GM23338 (cell line): ENCODE data around the gene RRH. TPM values are rescaled to one million over a fixed set of nuclear protein-coding genes. Genes with fewer than 3 reads are reported as not detected.

ENCODE experiments used
- ATAC-seq: fragments of 200-7000 bp; cut with Tn5 transposase; 3 replicates; pipeline ENCODE4 v1.9.1; 2020
- DNase-seq: peaks from one replicate; pipeline ENCODE4 v3.0.0-alpha.2; 2015; ENCODE audit warnings: low spot score
- H2AFZ ChIP-seq: fragments of 200-600 bp; sonication (generic); 2 replicates; pipeline ENCODE4 v1.8.0; 2016; ENCODE audit warnings: antibody characterized with exemption, mild to moderate bottlenecking, moderate library complexity
- H3F3A ChIP-seq: fragments of 200-600 bp; sonication (generic); replicated peaks from 2 replicates; pipeline ENCODE4 v1.8.0; 2017; ENCODE audit warnings: antibody characterized with exemption, mixed run types, low read depth
- H3K27ac ChIP-seq: fragments of 200-600 bp; sonication (generic); 2 replicates; pipeline ENCODE4 v1.6.1; 2016; ENCODE audit warnings: low read depth
- H3K27me3 ChIP-seq: fragments of 200-600 bp; sonication (generic); 2 replicates; pipeline ENCODE4 v1.8.0; 2016; ENCODE audit warnings: mild to moderate bottlenecking, mixed run types, moderate library complexity; ENCODE audit not compliant: insufficient read depth
- H3K36me3 ChIP-seq: fragments of 200-600 bp; sonication (generic); 2 replicates; pipeline ENCODE4 v1.8.0; 2016; ENCODE audit warnings: mild to moderate bottlenecking; ENCODE audit not compliant: insufficient read depth
- H3K4me1 ChIP-seq: fragments of 200-600 bp; sonication (generic); 2 replicates; pipeline ENCODE4 v1.8.0; 2016; ENCODE audit warnings: mild to moderate bottlenecking, moderate library complexity; ENCODE audit not compliant: insufficient read depth
- H3K4me2 ChIP-seq: fragments of 200-600 bp; sonication (generic); 2 replicates; pipeline ENCODE4 v1.7.1; 2017; ENCODE audit warnings: mixed run types
- H3K4me3 ChIP-seq: fragments of 200-600 bp; sonication (generic); 2 replicates; pipeline ENCODE4 v1.6.1; 2016; ENCODE audit warnings: mixed run types
- H3K79me2 ChIP-seq: fragments of 200-600 bp; sonication (generic); replicated peaks from 2 replicates; pipeline ENCODE4 v1.8.0; 2017; ENCODE audit warnings: mild to moderate bottlenecking; ENCODE audit not compliant: insufficient read depth
- H3K9me2 ChIP-seq: fragments of 200-600 bp; sonication (generic); 2 replicates; pipeline ENCODE4 v1.8.0; 2017; ENCODE audit not compliant: insufficient read depth
- H4K20me1 ChIP-seq: fragments of 200-600 bp; sonication (generic); replicated peaks from 2 replicates; pipeline ENCODE4 v1.8.0; 2017; ENCODE audit warnings: mild to moderate bottlenecking; ENCODE audit not compliant: insufficient read depth
- H3K27ac Mint-ChIP-seq: 2 replicates; pipeline ENCODE4 v1.8.0; 2020; ENCODE audit warnings: inconsistent platforms, mild to moderate bottlenecking, moderate library complexity, mixed read lengths
- H3K27me3 Mint-ChIP-seq: 3 replicates; pipeline ENCODE4 v1.8.0; 2022; ENCODE audit warnings: low read depth, mild to moderate bottlenecking, moderate library complexity, mixed read lengths, inconsistent platforms; ENCODE audit not compliant: insufficient read depth, poor library complexity
- H3K36me3 Mint-ChIP-seq: 3 replicates; pipeline ENCODE4 v1.8.0; 2021; ENCODE audit warnings: low read depth, mild to moderate bottlenecking, inconsistent platforms, moderate library complexity, mixed read lengths
- H3K4me1 Mint-ChIP-seq: 3 replicates; pipeline ENCODE4 v1.8.0; 2020; ENCODE audit warnings: mild to moderate bottlenecking, inconsistent platforms, mixed read lengths
- H3K4me3 Mint-ChIP-seq: 3 replicates; pipeline ENCODE4 v1.8.0; 2021; ENCODE audit warnings: moderate library complexity, mild to moderate bottlenecking, inconsistent platforms, mixed read lengths
- H3K9me3 Mint-ChIP-seq: 3 replicates; pipeline ENCODE4 v1.8.0; 2020; ENCODE audit warnings: moderate library complexity, mild to moderate bottlenecking, inconsistent platforms, mixed read lengths
- CREB1 ChIP-seq: fragments of 250-450 bp; sonication (Bioruptor Pico); IDR thresholded peaks from 2 replicates; pipeline ENCODE4 v1.5.0; 2020; ENCODE audit warnings: low read depth, mild to moderate bottlenecking, moderate library complexity
- EZH2 ChIP-seq: fragments of 200-600 bp; sonication (generic); IDR thresholded peaks from one replicate; pipeline ENCODE4 v1.8.0; 2017; ENCODE audit warnings: antibody characterized with exemption, mild to moderate bottlenecking, low read depth; ENCODE audit not compliant: unreplicated experiment
- EZH2phosphoT487 ChIP-seq: fragments of 200-600 bp; sonication (generic); IDR thresholded peaks from one replicate; pipeline ENCODE4 v1.8.1; 2018; ENCODE audit warnings: antibody characterized with exemption; ENCODE audit not compliant: unreplicated experiment
- JUNB ChIP-seq: IDR thresholded peaks from one replicate; pipeline ENCODE4 v1.6.1; 2016; ENCODE audit warnings: antibody characterized with exemption; ENCODE audit not compliant: unreplicated experiment
- STAT1 ChIP-seq: IDR thresholded peaks from one replicate; pipeline ENCODE4 v1.6.1; 2016; ENCODE audit warnings: antibody characterized with exemption; ENCODE audit not compliant: unreplicated experiment
- ZNF114 ChIP-seq: fragments of 250-450 bp; sonication (Bioruptor Pico); IDR thresholded peaks from 2 replicates; pipeline ENCODE4 v1.5.0; 2020; ENCODE audit warnings: mild to moderate bottlenecking, moderate library complexity
- ZNF331 ChIP-seq: fragments of 250-450 bp; sonication (Bioruptor Pico); IDR thresholded peaks from 2 replicates; pipeline ENCODE4 v1.5.0; 2020; ENCODE audit warnings: low read depth, mild to moderate bottlenecking, moderate library complexity
- polyA plus RNA-seq: library from polyadenylated mRNA; unstranded; fragments of >200 nt; fragmentation: Nextera tagmentation; extraction: Ambion mirVana; gene quantifications from 2 replicates; pipeline ENCODE4 v1.2.1, GENCODE V29; 2016
- total RNA-seq: library from RNA; depleted of rRNA; stranded (reverse); fragments of >200 nt; shearing (Covaris generic); gene quantifications from 2 replicates; pipeline ENCODE4 v1.2.3, GENCODE V29; 2014
- TF ChIP-seq, protein P1 (sequence below): IDR thresholded peaks from one replicate; pipeline ENCODE4 v1.6.1; 2018; ENCODE audit warnings: antibody characterized with exemption; ENCODE audit not compliant: unreplicated experiment
- TF ChIP-seq, protein P2 (sequence below), 2 experiments: fragments of 200-600 bp in 1 of 2; sonication (generic) in 1 of 2; conservative IDR thresholded peaks; 2 replicates each; pipeline versions ENCODE4 v1.5.1 to v1.6.1; 2016 to 2017; ENCODE audit warnings: antibody characterized with exemption in 2 of 2, low read depth in 2 of 2, mild to moderate bottlenecking in 2 of 2, moderate library complexity in 1 of 2

Gene RRH
- total and polyA plus RNA-seq, 2 experiments from 2014 or later, result not detected

DNA sequence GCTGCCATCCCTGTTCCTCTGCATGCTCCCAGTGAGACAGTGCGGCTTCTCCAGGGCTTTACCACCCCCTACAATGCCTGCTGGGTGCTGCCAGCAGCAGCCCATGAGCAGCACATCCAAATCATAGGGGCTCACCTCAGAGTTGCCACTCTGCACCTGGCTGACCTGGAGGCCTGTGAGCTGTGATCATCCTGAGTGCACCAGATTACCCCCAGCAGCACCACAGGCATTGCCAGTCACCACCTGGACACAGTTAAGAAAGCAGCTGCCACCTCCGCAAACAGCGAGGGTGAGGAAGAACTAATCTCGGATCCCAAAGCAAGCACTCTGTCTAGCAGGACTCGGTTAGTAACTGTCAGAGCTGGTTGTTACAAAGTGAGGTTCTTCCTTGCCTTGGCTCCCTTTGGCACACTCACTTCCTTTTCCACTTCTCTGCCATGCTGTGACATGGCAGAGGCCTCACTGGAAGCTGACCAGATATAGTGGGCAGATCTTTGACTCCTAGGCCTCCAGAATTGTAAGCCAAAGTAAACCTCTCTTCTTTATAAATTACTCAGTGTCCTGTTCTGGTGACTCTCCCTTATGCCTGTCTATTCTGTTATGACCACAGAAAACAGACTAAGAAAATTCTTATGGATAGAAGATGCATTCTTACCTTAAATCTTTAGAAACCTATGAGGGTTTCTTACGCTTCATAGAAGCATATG, 45.3 kb downstream of the RRH start:
- Mint-ChIP-seq H3K27me3 (peaks cover 4% of the 10 kb centered on the region), H3K4me1 (no peaks in the 10 kb centered on the region; the same call in 2 of the 3 replicates), H3K27ac (no peak overlapping the region), H3K36me3 (no peaks in the 10 kb centered on the region), H3K4me3 (no peak overlapping the region), H3K9me3 (no peaks in the 10 kb centered on the region; the same call in 2 of the 3 replicates)
- TF ChIP-seq ZNF114 (CRISPR knock-in tag) (no peak), EZH2phosphoT487 (no peak), CREB1 (no peak), STAT1 (no peak), ZNF331 (no peak)
- Histone ChIP-seq H3K4me2 (no peak overlapping the region), H3K4me1 (no peaks in the 10 kb centered on the region), H3K9me2 (peaks cover 4% of the 10 kb centered on the region; the same call in 1 of the 2 replicates), H3K79me2 (no peaks in the 10 kb centered on the region), H3K27ac (no peak overlapping the region), H3K27me3 (no peaks in the 10 kb centered on the region), H3F3A (no peaks in the 10 kb centered on the region), H2AFZ (no peak overlapping the region), H4K20me1 (no peaks in the 10 kb centered on the region), H3K4me3 (no peak overlapping the region), H3K36me3 (no peaks in the 10 kb centered on the region)
- no peak for DNase-seq
- no peak for ATAC-seq

DNA sequence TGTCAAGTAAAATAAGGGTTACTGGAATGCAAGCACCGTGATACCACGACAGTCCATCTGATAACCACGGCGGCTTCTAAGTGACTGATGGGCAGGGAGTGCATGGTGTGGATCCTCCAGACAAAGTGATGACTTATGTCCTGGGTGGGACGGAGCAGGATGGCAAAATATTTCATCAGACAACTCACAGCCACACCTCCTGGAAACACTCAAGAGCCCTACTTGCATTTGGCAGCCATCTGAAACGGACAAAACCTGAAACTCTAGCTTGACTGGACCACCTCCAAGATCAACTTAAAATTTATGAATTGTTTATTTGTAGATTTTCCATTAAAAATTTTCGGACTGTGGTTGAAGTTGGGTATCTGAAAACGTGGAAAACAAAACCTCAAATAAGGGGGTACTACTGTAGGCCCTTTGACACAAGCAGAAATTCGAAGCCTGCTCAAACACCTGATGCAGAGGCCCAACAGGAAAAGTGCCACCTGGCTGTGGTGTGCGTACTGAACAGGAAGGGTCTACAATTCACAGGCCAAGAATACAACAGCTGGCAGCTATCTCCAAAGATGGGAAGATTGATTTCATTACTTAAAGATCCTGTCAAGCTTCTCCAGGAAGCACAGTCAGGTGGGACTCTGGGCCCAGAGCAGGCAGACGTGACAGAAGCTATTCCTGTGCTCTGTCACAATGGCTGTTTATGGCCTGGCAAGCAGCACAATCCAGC, 46.2 kb downstream of the RRH start:
- H3K36me3 Mint-ChIP-seq, result no peaks in the 10 kb centered on the region
- peaks cover 4% of the 10 kb centered on the region; the same call in 1 of the 2 replicates for H3K9me2 ChIP-seq
- no peaks in the 10 kb centered on the region for H3K79me2 ChIP-seq
- no peak overlapping the region for H3K4me3 ChIP-seq
- no peak overlapping the region for H2AFZ ChIP-seq
- H3K27me3 ChIP-seq, result no peaks in the 10 kb centered on the region
- no peaks in the 10 kb centered on the region for H3F3A ChIP-seq
- no peak for DNase-seq
- no peak overlapping the region for H3K4me2 ChIP-seq
- H3K27me3 Mint-ChIP-seq, result peaks cover 4% of the 10 kb centered on the region
- no peak overlapping the region for H3K27ac ChIP-seq
- no peak overlapping the region for H3K27ac Mint-ChIP-seq
- no peaks in the 10 kb centered on the region for H3K4me1 ChIP-seq
- ATAC-seq, result no peak
- no peaks in the 10 kb centered on the region for H4K20me1 ChIP-seq
- H3K4me1 Mint-ChIP-seq, result no peaks in the 10 kb centered on the region; the same call in 2 of the 3 replicates
- TF ChIP-seq, protein P1, sequence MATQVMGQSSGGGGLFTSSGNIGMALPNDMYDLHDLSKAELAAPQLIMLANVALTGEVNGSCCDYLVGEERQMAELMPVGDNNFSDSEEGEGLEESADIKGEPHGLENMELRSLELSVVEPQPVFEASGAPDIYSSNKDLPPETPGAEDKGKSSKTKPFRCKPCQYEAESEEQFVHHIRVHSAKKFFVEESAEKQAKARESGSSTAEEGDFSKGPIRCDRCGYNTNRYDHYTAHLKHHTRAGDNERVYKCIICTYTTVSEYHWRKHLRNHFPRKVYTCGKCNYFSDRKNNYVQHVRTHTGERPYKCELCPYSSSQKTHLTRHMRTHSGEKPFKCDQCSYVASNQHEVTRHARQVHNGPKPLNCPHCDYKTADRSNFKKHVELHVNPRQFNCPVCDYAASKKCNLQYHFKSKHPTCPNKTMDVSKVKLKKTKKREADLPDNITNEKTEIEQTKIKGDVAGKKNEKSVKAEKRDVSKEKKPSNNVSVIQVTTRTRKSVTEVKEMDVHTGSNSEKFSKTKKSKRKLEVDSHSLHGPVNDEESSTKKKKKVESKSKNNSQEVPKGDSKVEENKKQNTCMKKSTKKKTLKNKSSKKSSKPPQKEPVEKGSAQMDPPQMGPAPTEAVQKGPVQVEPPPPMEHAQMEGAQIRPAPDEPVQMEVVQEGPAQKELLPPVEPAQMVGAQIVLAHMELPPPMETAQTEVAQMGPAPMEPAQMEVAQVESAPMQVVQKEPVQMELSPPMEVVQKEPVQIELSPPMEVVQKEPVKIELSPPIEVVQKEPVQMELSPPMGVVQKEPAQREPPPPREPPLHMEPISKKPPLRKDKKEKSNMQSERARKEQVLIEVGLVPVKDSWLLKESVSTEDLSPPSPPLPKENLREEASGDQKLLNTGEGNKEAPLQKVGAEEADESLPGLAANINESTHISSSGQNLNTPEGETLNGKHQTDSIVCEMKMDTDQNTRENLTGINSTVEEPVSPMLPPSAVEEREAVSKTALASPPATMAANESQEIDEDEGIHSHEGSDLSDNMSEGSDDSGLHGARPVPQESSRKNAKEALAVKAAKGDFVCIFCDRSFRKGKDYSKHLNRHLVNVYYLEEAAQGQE, result no peak
- TF ChIP-seq, protein P2, sequence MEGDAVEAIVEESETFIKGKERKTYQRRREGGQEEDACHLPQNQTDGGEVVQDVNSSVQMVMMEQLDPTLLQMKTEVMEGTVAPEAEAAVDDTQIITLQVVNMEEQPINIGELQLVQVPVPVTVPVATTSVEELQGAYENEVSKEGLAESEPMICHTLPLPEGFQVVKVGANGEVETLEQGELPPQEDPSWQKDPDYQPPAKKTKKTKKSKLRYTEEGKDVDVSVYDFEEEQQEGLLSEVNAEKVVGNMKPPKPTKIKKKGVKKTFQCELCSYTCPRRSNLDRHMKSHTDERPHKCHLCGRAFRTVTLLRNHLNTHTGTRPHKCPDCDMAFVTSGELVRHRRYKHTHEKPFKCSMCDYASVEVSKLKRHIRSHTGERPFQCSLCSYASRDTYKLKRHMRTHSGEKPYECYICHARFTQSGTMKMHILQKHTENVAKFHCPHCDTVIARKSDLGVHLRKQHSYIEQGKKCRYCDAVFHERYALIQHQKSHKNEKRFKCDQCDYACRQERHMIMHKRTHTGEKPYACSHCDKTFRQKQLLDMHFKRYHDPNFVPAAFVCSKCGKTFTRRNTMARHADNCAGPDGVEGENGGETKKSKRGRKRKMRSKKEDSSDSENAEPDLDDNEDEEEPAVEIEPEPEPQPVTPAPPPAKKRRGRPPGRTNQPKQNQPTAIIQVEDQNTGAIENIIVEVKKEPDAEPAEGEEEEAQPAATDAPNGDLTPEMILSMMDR (conservative IDR thresholded peaks at IDR 0.05; ENCODE audit: low read depth in 2 of 2), result peak in 1 of 2 experiments; percentile 30; a peak in 1 of 4 replicates
- no peak for TF ChIP-seq JUNB
- TF ChIP-seq EZH2, result no peak
- H3K9me3 Mint-ChIP-seq, result no peaks in the 10 kb centered on the region; the same call in 2 of the 3 replicates
- H3K4me3 Mint-ChIP-seq, result no peak overlapping the region
- H3K36me3 ChIP-seq, result no peaks in the 10 kb centered on the region
